Measurements from ENCODE around the gene NBPF1. TPM values are rescaled to one million over a fixed set of nuclear protein-coding genes. Genes with fewer than 3 reads are reported as not detected.
A peak's percentile ranks its signal among the peaks of the same experiment; 100 is the strongest.
"Not testable (repeated sequence)": the region's sequence is repeated elsewhere in the genome, so short reads cannot be mapped to it uniquely, and the experiment has no call there.

Gene NBPF1
- polyA plus RNA-seq, 6 donors from 2014 or later = 7.1 to 17.3 (median 13.8) TPM

DNA sequence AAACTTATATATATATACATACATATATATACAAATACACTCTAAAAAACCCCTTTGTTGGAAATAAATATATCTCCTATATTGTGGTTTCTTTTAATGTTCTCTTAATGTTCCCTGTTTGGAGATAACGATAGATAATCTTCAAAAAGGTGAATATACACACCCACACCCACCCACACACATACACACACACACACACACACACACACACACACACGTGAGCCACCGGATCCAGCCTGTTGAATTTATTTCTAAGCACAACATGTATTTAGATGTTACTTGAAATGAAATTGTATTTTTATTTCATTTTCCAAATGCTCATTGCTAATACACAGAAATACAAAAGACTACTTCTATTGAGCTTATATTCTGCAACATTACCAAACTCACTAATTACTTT lies 14.0 kb downstream of the NBPF1 start:
- DNase-seq; H3K4me3 Mint-ChIP-seq; H3K36me3 Mint-ChIP-seq; ATAC-seq (ENCODE audit: low read depth in 2 of 2); H3K9me3 Mint-ChIP-seq; H3K27me3 Mint-ChIP-seq; H3K4me1 Mint-ChIP-seq: not testable (repeated sequence)
- peak overlapping the region in 1 of 6 donors; percentile 83 for H3K27ac Mint-ChIP-seq

DNA sequence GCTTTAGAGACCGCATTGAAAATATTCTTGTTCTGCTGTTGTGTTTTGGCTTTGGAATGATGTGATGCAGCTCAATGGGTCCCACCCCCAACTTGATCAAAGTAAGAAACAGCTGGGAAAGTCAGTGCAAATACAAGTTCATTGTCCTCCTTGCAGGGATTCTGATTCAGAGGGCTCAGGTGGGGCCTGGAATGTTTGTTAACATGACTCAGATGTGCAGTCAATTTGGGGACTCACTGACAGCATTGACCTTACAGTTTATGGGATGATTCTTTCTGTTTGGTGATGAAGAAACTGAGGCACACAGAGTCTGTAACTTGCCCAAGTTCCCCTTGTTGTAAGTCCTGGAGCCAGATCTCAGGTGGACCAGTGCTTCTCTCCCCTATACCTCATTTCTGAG lies 18.1 kb downstream of the NBPF1 start:
- not testable (repeated sequence) for H3K9me3 Mint-ChIP-seq; DNase-seq; H3K36me3 Mint-ChIP-seq; ATAC-seq (ENCODE audit: low read depth in 2 of 2); H3K4me3 Mint-ChIP-seq; H3K27ac Mint-ChIP-seq; H3K27me3 Mint-ChIP-seq; H3K4me1 Mint-ChIP-seq

DNA sequence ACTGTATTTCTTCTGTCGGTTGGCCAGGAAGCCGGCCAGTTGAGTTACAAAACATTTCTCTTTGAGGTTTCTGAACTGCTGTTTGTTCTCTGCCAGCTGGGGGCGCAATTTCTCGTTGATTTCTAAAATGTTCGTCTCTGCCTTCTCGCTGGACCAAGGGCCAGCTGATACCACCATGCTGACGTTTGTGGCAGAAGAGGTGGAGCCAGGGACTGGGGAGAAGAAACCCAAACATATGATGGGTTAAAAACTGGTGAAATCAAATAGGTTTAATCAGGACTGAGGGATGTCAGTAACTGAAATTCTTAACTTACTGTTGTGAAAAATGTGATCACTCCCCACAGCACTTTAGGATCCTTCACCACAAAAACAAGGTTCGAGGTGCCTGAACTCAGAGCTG lies 21.5 kb downstream of the NBPF1 start:
- H3K4me1 Mint-ChIP-seq; H3K36me3 Mint-ChIP-seq; H3K9me3 Mint-ChIP-seq; H3K4me3 Mint-ChIP-seq; H3K27me3 Mint-ChIP-seq; H3K27ac Mint-ChIP-seq; ATAC-seq (ENCODE audit: low read depth in 2 of 2); DNase-seq: not testable (repeated sequence)

DNA sequence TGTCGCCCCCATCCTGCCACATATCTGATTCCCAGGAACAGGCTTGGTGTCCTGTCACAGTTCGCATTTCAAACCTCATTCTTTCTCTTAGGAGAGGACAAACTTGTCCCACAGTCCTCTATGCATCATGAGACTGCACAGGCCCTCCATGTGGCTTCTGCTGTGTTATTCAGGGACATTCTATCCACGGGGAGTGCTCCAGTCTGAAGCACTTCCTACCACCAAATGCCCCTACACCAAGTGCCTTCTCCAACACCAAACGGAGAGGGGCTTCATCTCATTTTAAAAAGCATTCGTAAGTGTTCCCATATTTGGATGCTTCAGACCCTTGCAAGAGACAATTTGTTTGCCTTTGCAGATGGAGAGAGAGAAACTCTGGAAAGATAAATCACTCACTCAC lies 25.3 kb downstream of the NBPF1 start:
- not testable (repeated sequence) for ATAC-seq (ENCODE audit: low read depth in 2 of 2); H3K27me3 Mint-ChIP-seq; H3K4me3 Mint-ChIP-seq; DNase-seq; H3K4me1 Mint-ChIP-seq; H3K9me3 Mint-ChIP-seq; H3K27ac Mint-ChIP-seq; H3K36me3 Mint-ChIP-seq

DNA sequence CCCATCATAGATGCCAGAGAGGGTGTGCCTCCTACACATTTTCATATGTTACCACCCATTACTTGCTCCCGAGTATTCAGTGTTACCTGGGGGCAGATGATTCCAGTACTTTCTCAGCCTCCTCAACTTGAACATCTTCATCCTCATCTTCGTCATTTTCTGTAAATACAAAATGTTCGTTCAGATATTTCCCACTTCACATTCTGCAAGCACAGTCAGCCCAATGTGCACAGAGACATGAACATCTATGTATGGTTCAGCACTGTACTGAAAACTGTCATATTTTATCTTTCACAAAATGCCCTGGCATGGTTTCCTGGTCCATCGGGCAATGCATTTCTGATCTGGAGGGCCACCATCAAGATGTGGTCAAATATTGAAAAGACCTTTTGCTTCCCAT lies 25.7 kb downstream of the NBPF1 start:
- not testable (repeated sequence) for H3K27me3 Mint-ChIP-seq; H3K36me3 Mint-ChIP-seq; H3K4me1 Mint-ChIP-seq; ATAC-seq (ENCODE audit: low read depth in 2 of 2); H3K27ac Mint-ChIP-seq; DNase-seq; H3K9me3 Mint-ChIP-seq
- H3K4me3 Mint-ChIP-seq = peak overlapping the region in 1 of 8 donors; percentile 4

DNA sequence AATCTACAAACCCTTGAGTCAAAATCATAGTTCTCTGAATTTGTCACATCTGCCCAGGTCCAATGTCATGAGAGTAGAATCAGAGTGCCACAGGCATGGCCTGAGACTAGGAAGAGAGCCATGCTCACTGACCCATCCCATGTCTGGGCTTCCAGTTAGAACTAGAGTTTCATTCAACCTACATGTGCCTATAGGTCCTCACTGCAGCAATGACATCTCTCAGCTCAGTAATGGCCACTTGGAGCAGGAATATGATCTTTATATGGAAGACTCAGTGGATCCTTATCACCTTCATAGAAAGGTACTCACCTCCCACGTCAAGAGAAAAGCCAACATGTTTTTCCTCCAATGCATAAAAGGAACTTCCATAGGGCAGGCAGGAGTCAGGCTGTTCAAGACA lies 48.0 kb downstream of the NBPF1 start:
- not testable (repeated sequence) for H3K27me3 Mint-ChIP-seq; H3K36me3 Mint-ChIP-seq; H3K4me3 Mint-ChIP-seq; H3K4me1 Mint-ChIP-seq; ATAC-seq (ENCODE audit: low read depth in 2 of 2); DNase-seq; H3K9me3 Mint-ChIP-seq; H3K27ac Mint-ChIP-seq

DNA sequence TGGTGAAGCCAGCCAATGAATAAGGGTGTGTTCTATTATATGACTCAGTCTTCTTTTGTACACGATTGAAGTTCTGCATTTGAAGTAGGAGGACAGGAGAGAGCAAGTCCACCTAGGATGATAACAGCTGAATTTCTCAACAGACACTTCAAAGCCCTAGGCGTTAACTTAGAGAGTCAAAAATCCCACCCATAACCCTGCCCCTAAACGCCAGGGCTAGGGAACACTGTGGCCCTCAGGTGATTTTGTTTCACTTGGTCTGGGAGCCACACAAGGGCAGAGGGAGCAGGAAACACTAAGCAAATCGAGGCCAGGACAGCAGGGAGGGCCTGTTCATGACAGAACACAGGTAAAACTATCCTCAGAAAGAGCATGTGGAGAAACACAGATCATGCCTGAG lies 52.3 kb downstream of the NBPF1 start:
- ATAC-seq (ENCODE audit: low read depth in 2 of 2); DNase-seq; H3K27me3 Mint-ChIP-seq; H3K4me3 Mint-ChIP-seq; H3K9me3 Mint-ChIP-seq; H3K36me3 Mint-ChIP-seq; H3K4me1 Mint-ChIP-seq; H3K27ac Mint-ChIP-seq: not testable (repeated sequence)

DNA sequence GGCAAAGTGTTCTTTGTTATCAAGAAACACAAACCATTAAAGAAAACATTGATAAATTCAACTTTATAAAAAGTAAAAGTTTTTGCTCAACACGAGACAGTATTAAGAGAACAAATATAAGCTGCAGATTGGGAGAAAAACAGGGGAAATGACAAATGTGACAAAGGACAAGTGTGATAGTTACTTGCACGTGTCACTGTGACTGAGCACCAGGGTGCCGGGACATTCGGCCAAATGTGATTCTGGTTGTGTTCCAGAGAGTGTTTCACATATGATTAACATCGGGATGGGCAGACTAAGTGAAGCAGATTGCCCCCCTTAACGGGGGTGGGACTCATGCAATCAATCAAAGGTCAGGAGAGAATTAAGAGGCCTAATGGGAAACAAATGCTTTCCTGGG lies 52.9 kb downstream of the NBPF1 start:
- H3K27ac Mint-ChIP-seq = not testable (repeated sequence)

DNA sequence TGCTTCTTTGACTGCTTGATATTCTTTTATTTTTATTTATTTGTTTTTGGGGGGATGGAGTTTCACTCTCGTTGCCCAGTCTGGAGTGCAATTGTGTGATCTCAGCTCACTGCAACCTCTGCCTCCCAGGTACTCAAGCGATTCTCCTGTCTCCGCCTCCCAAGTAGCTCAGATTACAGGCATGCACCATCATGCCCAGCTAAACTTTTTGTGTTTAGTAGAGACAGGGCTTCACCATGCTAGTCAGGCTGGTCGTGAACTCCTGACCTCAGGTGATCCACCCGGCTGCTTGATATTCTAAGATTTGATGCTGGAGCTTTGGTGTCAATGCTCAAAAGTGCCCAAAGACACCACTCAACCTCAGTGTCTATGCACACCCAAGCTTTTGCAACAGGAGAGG lies 53.7 kb downstream of the NBPF1 start:
- not testable (repeated sequence) for H3K4me1 Mint-ChIP-seq; H3K36me3 Mint-ChIP-seq; H3K27me3 Mint-ChIP-seq; H3K27ac Mint-ChIP-seq; ATAC-seq (ENCODE audit: low read depth in 2 of 2); DNase-seq; H3K4me3 Mint-ChIP-seq; H3K9me3 Mint-ChIP-seq

More for the DNA sequence above, 52.9 kb downstream of the NBPF1 start:
- not testable (repeated sequence) for DNase-seq; H3K36me3 Mint-ChIP-seq; H3K27me3 Mint-ChIP-seq; H3K4me1 Mint-ChIP-seq; H3K4me3 Mint-ChIP-seq; ATAC-seq (ENCODE audit: low read depth in 2 of 2); H3K9me3 Mint-ChIP-seq

DNA sequence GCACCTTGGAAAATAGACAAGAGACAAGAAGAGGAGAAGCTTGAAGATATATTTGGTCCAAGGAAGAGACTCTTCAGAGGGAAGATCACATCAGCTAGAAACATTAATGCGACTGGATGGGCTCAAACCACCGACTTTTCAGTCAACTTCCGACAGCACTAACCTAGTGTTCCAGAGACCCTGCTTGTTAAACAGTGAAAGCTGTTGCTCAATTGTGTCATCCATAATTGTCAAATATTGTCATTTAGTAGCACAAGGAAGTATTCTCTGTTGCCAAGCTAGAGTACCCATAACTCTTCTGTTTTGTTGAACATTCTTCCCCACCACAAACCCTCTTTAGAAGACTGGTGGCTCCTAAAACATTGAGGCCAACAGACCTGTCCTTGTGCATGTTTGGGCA lies 56.3 kb downstream of the NBPF1 start:
- not testable (repeated sequence) for H3K27me3 Mint-ChIP-seq; H3K4me3 Mint-ChIP-seq; H3K4me1 Mint-ChIP-seq; DNase-seq; H3K9me3 Mint-ChIP-seq; H3K27ac Mint-ChIP-seq; ATAC-seq (ENCODE audit: low read depth in 2 of 2); H3K36me3 Mint-ChIP-seq

DNA sequence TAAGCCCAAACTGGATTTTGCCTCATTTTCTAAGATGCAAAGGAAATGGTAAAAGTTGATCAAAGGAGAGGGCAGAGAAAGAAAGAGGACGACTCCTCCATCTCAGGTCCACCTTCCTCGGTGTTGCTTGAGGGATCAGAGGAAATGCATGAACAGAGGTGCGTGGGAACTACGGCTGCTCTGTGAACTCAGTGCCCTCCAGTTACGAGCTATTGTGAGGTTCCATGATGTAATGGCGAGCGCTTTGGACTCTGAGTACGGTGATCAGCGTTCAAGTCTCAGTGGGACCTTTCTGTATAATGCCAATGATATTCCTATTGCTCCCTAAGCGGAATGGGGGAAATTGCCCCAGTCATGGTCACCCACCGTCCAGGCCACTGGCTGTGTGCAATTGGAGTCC lies 60.1 kb downstream of the NBPF1 start:
- not testable (repeated sequence) for H3K4me1 Mint-ChIP-seq; ATAC-seq (ENCODE audit: low read depth in 2 of 2); H3K36me3 Mint-ChIP-seq; H3K4me3 Mint-ChIP-seq; H3K27ac Mint-ChIP-seq; DNase-seq; H3K9me3 Mint-ChIP-seq; H3K27me3 Mint-ChIP-seq

DNA sequence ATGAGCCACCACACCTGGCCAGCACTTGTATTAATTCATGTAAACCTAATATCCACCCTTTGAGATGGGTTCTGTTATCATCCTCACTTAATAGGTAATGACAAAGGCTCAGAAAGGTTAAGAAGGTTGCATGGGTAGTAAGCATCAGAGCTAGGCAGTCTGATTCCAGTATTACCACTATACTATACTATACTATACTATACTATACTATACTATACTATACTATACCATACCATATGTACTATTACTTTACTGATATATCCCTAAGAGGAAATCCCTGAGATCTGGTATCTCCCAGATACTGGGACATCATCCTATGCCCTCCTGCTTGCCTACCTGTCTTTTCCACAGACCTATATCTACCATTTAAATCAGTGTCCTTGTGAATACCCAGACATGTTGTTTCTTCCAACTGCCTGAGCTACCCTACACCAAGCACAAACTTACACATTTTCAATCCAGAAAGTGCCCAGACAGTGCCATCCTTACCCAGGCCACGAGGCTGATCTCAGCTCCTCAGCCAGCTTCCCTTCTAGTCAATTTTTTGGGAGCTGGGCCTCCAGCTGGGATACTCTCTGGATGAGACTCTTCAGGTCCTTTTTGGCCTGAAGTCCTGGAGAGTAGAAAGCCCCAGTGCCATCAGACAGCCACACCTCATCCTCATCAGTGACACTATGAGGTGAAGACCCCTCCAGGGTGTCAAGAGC lies 63.0 kb downstream of the NBPF1 start:
- not testable (repeated sequence) for DNase-seq; H3K27ac Mint-ChIP-seq; H3K4me3 Mint-ChIP-seq; H3K27me3 Mint-ChIP-seq; ATAC-seq (ENCODE audit: low read depth in 2 of 2); H3K4me1 Mint-ChIP-seq; H3K9me3 Mint-ChIP-seq; H3K36me3 Mint-ChIP-seq

DNA sequence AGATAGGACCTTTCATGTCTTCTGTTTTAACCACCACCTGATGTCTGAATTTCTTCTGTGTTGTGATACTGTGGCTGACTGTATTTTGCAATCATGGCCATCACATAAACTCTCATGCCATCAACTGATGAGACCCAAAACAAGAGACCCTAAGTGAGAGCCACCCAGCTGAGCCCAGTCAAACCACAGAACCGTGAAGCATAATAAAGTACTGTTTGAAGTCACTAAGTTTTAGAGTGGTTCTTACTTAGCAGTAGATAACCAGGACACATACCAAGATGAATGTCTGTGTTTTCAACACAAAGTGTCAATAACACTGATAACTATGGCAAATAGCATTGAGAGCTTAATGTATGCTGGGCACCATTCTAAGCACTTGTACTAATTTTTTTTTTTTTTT lies 63.8 kb downstream of the NBPF1 start:
- H3K27me3 Mint-ChIP-seq; H3K36me3 Mint-ChIP-seq; DNase-seq; ATAC-seq (ENCODE audit: low read depth in 2 of 2); H3K4me1 Mint-ChIP-seq; H3K9me3 Mint-ChIP-seq; H3K27ac Mint-ChIP-seq; H3K4me3 Mint-ChIP-seq: not testable (repeated sequence)

DNA sequence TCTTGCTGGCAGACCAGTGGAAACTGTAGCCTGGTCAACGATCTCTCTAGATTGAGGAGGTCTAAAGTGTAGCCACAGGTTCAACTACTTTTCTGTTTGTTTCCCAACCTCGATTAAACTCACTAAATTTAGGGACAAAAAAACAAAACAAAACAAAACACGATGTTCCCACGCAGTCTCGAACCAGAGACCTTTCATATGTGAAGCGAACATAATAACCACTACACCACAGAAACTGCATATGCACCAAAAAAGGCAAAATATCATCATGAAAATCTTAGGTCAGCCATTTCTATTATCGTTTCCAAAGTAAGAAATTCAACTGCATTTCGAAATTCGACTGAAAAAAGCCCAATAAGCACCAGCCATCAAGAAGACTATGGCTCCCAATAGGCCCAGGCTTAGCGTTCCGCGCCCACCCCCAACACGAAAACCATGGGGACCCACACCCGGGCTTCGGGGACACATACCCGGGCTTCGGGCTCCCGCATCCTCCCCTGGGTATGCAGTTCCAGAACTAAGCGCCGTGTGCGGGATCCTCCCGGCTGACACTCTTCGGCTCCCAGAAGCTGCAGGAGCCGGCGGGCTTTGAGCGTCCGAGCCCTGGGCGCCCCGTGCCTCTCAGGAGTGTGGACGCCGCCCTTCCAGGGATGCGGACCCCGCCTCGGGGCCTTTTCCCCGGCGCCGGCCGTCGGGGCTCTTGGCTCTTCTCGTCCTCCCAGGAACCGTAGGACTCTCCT lies 65.7 kb downstream of the NBPF1 start:
- not testable (repeated sequence) for H3K9me3 Mint-ChIP-seq; H3K4me1 Mint-ChIP-seq; H3K27me3 Mint-ChIP-seq; H3K27ac Mint-ChIP-seq; DNase-seq; H3K4me3 Mint-ChIP-seq; ATAC-seq (ENCODE audit: low read depth in 2 of 2); H3K36me3 Mint-ChIP-seq

Measured in naive B cell (primary cell).